Measurements from ENCODE around the gene TOM1.

Gene TOM1

GRCh38 chr22:35307372-35307771, 7.7 kb downstream of the TOM1 start:
- DNase-seq (ENCODE audit: low spot score) = no peak

GRCh38 chr22:35307892-35308291, 8.2 kb downstream of the TOM1 start:
- DNase-seq (ENCODE audit: low spot score) = no peak

GRCh38 chr22:35308480-35309021, 8.9 kb downstream of the TOM1 start:
- no peak for DNase-seq (ENCODE audit: low spot score)

- peak; percentile 52 for DNase-seq (ENCODE audit: low spot score)
Measured at GRCh38 chr22:35310556-35311550, 11.2 kb downstream of the TOM1 start.

GRCh38 chr22:35311551-35311999, 11.9 kb downstream of the TOM1 start:
- DNase-seq (ENCODE audit: low spot score) = no peak

GRCh38 chr22:35312198-35313059, 12.7 kb downstream of the TOM1 start:
- DNase-seq (ENCODE audit: low spot score) = no peak

GRCh38 chr22:35313311-35314121, 13.8 kb downstream of the TOM1 start:
- DNase-seq (ENCODE audit: low spot score) = no peak

- DNase-seq (ENCODE audit: low spot score) = no peak
Measured at GRCh38 chr22:35314161-35314942, 14.7 kb downstream of the TOM1 start.

GRCh38 chr22:35315141-35315854, 15.6 kb downstream of the TOM1 start:
- no peak for DNase-seq (ENCODE audit: low spot score)

GRCh38 chr22:35315855-35316745, 16.4 kb downstream of the TOM1 start:
- DNase-seq (ENCODE audit: low spot score) = no peak

- DNase-seq (ENCODE audit: low spot score) = no peak
Measured at GRCh38 chr22:35316751-35317150, 17.1 kb downstream of the TOM1 start.

GRCh38 chr22:35317680-35318290, 18.1 kb downstream of the TOM1 start:
- DNase-seq (ENCODE audit: low spot score) = no peak

GRCh38 chr22:35318346-35319215, 18.9 kb downstream of the TOM1 start:
- no peak for DNase-seq (ENCODE audit: low spot score)

- no peak for DNase-seq (ENCODE audit: low spot score)
Measured at GRCh38 chr22:35319244-35319985, 19.7 kb downstream of the TOM1 start.

GRCh38 chr22:35322126-35322525, 22.4 kb downstream of the TOM1 start:
- DNase-seq (ENCODE audit: low spot score) = no peak

- no peak for DNase-seq (ENCODE audit: low spot score)
Measured at GRCh38 chr22:35322893-35323292, 23.2 kb downstream of the TOM1 start.

- DNase-seq (ENCODE audit: low spot score) = no peak
Measured at GRCh38 chr22:35323305-35323704, 23.6 kb downstream of the TOM1 start.

Data from HuH-7 (cell line).